Forelimb muscle (tissue), 1 donor: ENCODE results near the gene TAS1R2. TPM values are rescaled to one million over a fixed set of nuclear protein-coding genes. Genes with fewer than 3 reads are reported as not detected.
"Not testable (repeated sequence)": the region's sequence is repeated elsewhere in the genome, so short reads cannot be mapped to it uniquely, and the experiment has no call there.

Source experiments
- DNase-seq: peaks from one replicate; pipeline ENCODE4 v3.0.0-alpha.2; 2013; ENCODE audit warnings: low read depth
- polyA plus RNA-seq: library from polyadenylated mRNA; unstranded; fragments of 120-200 nt; gene quantifications from one replicate; pipeline ENCODE4 v1.2.1, GENCODE V29; 2013; ENCODE audit not compliant: insufficient read length

Gene TAS1R2
- polyA plus RNA-seq, 1 donor: not detected

GRCh38 chr1:18868801-18869424, 9.5 kb upstream of the TAS1R2 start:
- DNase-seq: no peak

GRCh38 chr1:18868354-18868753, 8.9 kb upstream of the TAS1R2 start:
- no peak for DNase-seq

GRCh38 chr1:18866846-18867245, 7.4 kb upstream of the TAS1R2 start:
- no peak for DNase-seq

GRCh38 chr1:18866314-18866713, 6.9 kb upstream of the TAS1R2 start:
- DNase-seq: no peak

GRCh38 chr1:18865176-18865575, 5.7 kb upstream of the TAS1R2 start:
- DNase-seq: no peak

- DNase-seq: no peak
Observed at GRCh38 chr1:18861590-18861989, 2.1 kb upstream of the TAS1R2 start.

GRCh38 chr1:18861082-18861481, 1.6 kb upstream of the TAS1R2 start:
- no peak for DNase-seq

- no peak for DNase-seq
Observed at GRCh38 chr1:18858070-18858688, 1.3 kb downstream of the TAS1R2 start.

GRCh38 chr1:18856435-18856834, 3.0 kb downstream of the TAS1R2 start:
- no peak for DNase-seq

- DNase-seq: no peak
Observed at GRCh38 chr1:18855573-18855972, 3.9 kb downstream of the TAS1R2 start.

- no peak for DNase-seq
Observed at GRCh38 chr1:18854331-18855025, 5.0 kb downstream of the TAS1R2 start.

- DNase-seq: no peak
Observed at GRCh38 chr1:18852501-18852900, 7.0 kb downstream of the TAS1R2 start.

- no peak for DNase-seq
Observed at GRCh38 chr1:18849261-18849711, 10.2 kb downstream of the TAS1R2 start.

- not testable (repeated sequence) for DNase-seq
Observed at GRCh38 chr1:18847723-18848122, 11.7 kb downstream of the TAS1R2 start.

GRCh38 chr1:18840145-18840544, 19.3 kb downstream of the TAS1R2 start:
- no peak for DNase-seq

GRCh38 chr1:18836654-18837053, 22.8 kb downstream of the TAS1R2 start:
- no peak for DNase-seq

GRCh38 chr1:18832319-18832718, 27.1 kb downstream of the TAS1R2 start:
- not testable (repeated sequence) for DNase-seq

- DNase-seq: no peak
Observed at GRCh38 chr1:18831656-18832055, 27.8 kb downstream of the TAS1R2 start.

- DNase-seq: no peak
Observed at GRCh38 chr1:18830596-18830995, 28.9 kb downstream of the TAS1R2 start.

GRCh38 chr1:18829671-18830070, 29.8 kb downstream of the TAS1R2 start:
- no peak for DNase-seq

GRCh38 chr1:18828224-18828623, 31.2 kb downstream of the TAS1R2 start:
- no peak for DNase-seq

GRCh38 chr1:18823438-18823837, 36.0 kb downstream of the TAS1R2 start:
- no peak for DNase-seq
